Measurements from ENCODE around the gene OR6P1. TPM values are rescaled to one million over a fixed set of nuclear protein-coding genes. Genes with fewer than 3 reads are reported as not detected.
A peak's percentile ranks its signal among the peaks of the same experiment; 100 is the strongest.

The OR6P1 gene
- total RNA-seq, 1 donor from 2014 or later: not detected

DNA sequence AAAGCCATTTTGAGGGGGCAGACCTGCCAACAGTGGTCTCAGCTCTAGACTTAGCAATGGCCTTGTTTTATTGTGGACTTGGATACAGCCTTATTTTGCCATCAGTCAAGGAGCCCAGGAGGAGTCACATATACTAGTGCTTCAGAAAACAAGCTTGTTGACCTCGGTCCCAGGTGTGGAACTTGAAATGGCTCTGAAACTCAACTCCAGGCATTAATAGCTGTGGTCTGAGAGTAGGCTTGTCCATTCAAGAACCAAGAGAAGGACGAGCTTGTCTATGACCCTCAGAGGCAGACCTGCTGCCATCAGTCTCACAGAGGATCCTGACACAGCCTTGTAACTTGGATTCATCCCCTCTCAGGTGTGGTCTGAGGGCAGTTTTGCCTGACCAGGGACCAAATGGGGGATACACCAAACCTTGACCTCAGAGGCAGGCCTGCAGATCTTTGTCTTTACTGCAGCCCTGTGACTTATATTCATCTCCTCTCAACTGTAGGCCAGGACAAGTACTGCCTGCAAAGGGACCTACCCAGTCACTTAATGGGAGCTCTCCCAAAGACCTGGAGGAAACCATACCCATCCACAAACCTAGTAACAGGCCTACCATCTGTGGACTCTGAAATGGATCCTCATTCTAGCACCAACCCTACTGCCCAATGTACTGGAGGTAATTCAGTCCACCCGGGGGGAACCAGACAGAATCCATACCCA is 49.3 kb downstream of the OR6P1 start:
- FAIRE-seq (no peak), DNase-seq (ENCODE audit: low spot score in 2 of 2) (no peak)

- DNase-seq (ENCODE audit: low spot score in 2 of 2): no peak
- FAIRE-seq: no peak
These were observed 50.4 kb downstream of the OR6P1 start for GRCh38 chr1:158520021-158520420.

- DNase-seq (ENCODE audit: low spot score in 2 of 2) (no peak), FAIRE-seq (peak; percentile 81)
These were observed 53.4 kb downstream of the OR6P1 start for GRCh38 chr1:158516966-158517365.

Other genes starting within 250 kb of the OR6P1 start
- not detected for gene CD1B, start 239.0 kb downstream of the OR6P1 start, total RNA-seq
- not detected for gene CD1E, start 216.7 kb downstream of the OR6P1 start, total RNA-seq
- gene OR10T2, start 171.1 kb downstream of the OR6P1 start, total RNA-seq: not detected
- gene OR10K2, start 144.3 kb downstream of the OR6P1 start, total RNA-seq: not detected
- gene OR10K1, start 108.7 kb downstream of the OR6P1 start, total RNA-seq: not detected
- not detected for gene OR10R2, start 98.4 kb downstream of the OR6P1 start, total RNA-seq
- gene OR6Y1, start 16.2 kb downstream of the OR6P1 start, total RNA-seq: not detected
- not detected for gene OR10X1, start 9.3 kb upstream of the OR6P1 start, total RNA-seq
- not detected for gene OR10Z1, start 34.7 kb upstream of the OR6P1 start, total RNA-seq
- gene SPTA1, start 116.1 kb upstream of the OR6P1 start, total RNA-seq: 0.82 TPM
- gene OR6K2, start 130.1 kb upstream of the OR6P1 start, total RNA-seq: not detected
- gene OR6K3, start 150.1 kb upstream of the OR6P1 start, total RNA-seq: not detected
- gene OR6K6, start 184.1 kb upstream of the OR6P1 start, total RNA-seq: not detected
- gene OR6N1, start 201.6 kb upstream of the OR6P1 start, total RNA-seq: not detected
- gene OR6N2, start 210.6 kb upstream of the OR6P1 start, total RNA-seq: not detected